GM06990 (cell line): ENCODE measurements around the gene ANKRD13D.

ENCODE experiments used
- DNase-seq: peaks from one replicate; pipeline ENCODE4 v3.0.0-alpha.2; 2011; ENCODE audit not compliant: insufficient read length; ENCODE audit errors: extremely low read depth
- H3K27me3 ChIP-seq: replicated peaks from 2 replicates; pipeline ENCODE4 v1.6.0; 2011; ENCODE audit warnings: low read length; ENCODE audit not compliant: control insufficient read depth, insufficient read depth
- H3K36me3 ChIP-seq: 2 replicates; pipeline ENCODE4 v1.5.1; 2011; ENCODE audit warnings: low read length; ENCODE audit not compliant: control insufficient read depth, insufficient read depth
- H3K4me3 ChIP-seq: replicated peaks from 2 replicates; pipeline ENCODE4 v1.5.1; 2011; ENCODE audit warnings: low read depth, mild to moderate bottlenecking, control low read depth, low read length
- CTCF ChIP-seq: IDR thresholded peaks from 2 replicates; pipeline ENCODE4 v1.5.1; 2011; ENCODE audit warnings: low read length, control low read depth, mild to moderate bottlenecking, inconsistent platforms; ENCODE audit not compliant: insufficient read depth, poor library complexity, severe bottlenecking

Gene ANKRD13D

GRCh38 chr11:67252831-67253239 is 36.3 kb upstream of the ANKRD13D start:
- Histone ChIP-seq H3K36me3 (peaks cover 80% of the 10 kb centered on the region), H3K4me3 (no peak overlapping the region), H3K27me3 (no peaks in the 10 kb centered on the region)
- peak; percentile 29 for TF ChIP-seq CTCF
- DNase-seq: no peak

GRCh38 chr11:67253872-67254624 is 35.1 kb upstream of the ANKRD13D start:
- Histone ChIP-seq H3K4me3 (no peak overlapping the region), H3K36me3 (peaks cover 70% of the 10 kb centered on the region)

GRCh38 chr11:67254798-67255197 is 34.3 kb upstream of the ANKRD13D start:
- no peak for DNase-seq
- Histone ChIP-seq H3K36me3 (peaks cover 64% of the 10 kb centered on the region), H3K27me3 (no peaks in the 10 kb centered on the region), H3K4me3 (no peak overlapping the region)
- no peak for TF ChIP-seq CTCF

More at GRCh38 chr11:67253872-67254624, 35.1 kb upstream of the ANKRD13D start:
- no peak for DNase-seq
- H3K27me3 ChIP-seq: no peaks in the 10 kb centered on the region
- no peak for TF ChIP-seq CTCF

GRCh38 chr11:67255353-67255752 is 33.8 kb upstream of the ANKRD13D start:
- Histone ChIP-seq H3K4me3 (no peak overlapping the region), H3K27me3 (no peaks in the 10 kb centered on the region), H3K36me3 (peaks cover 58% of the 10 kb centered on the region)
- no peak for TF ChIP-seq CTCF
- DNase-seq: no peak

- no peak for DNase-seq
- Histone ChIP-seq H3K4me3 (no peak overlapping the region), H3K27me3 (no peaks in the 10 kb centered on the region), H3K36me3 (peaks cover 53% of the 10 kb centered on the region)
- TF ChIP-seq CTCF: no peak
Observed at GRCh38 chr11:67255864-67256263, 33.2 kb upstream of the ANKRD13D start.
